Aorta (tissue), 5 donors: ENCODE measurements around the gene AANAT. TPM values are rescaled to one million over a fixed set of nuclear protein-coding genes. Genes with fewer than 3 reads are reported as not detected.

ENCODE experiments used
- ATAC-seq: fragments of 200-7000 bp; cut with Tn5 transposase; one replicate; pipeline ENCODE4 v1.9.1; 2022; ENCODE audit warnings: moderate library complexity; ENCODE audit not compliant: low FRiP score
- DNase-seq, 2 donors: peaks; one replicate each; pipeline ENCODE4 v3.0.0-alpha.2; 2020
- H3K27ac ChIP-seq, 2 donors: one replicate each; pipeline ENCODE4 v1.5.1; 2013; ENCODE audit warnings: low read length in 2 of 2, mild to moderate bottlenecking in 2 of 2, moderate library complexity in 2 of 2, control low read depth in 1 of 2, inconsistent platforms in 1 of 2, low read depth in 1 of 2
- H3K27me3 ChIP-seq, 2 donors: one replicate each; pipeline ENCODE4 v1.6.1; 2013; ENCODE audit warnings: control low read depth in 1 of 2, low read length in 1 of 2, mild to moderate bottlenecking in 1 of 2, moderate library complexity in 1 of 2; ENCODE audit not compliant: insufficient read depth in 2 of 2, control insufficient read depth in 1 of 2
- H3K36me3 ChIP-seq, 2 donors: one replicate each; pipeline ENCODE4 v1.6.1; 2013; ENCODE audit warnings: control low read depth in 1 of 2, low read length in 1 of 2, mild to moderate bottlenecking in 1 of 2; ENCODE audit not compliant: insufficient read depth in 2 of 2, control insufficient read depth in 1 of 2
- H3K4me1 ChIP-seq, 2 donors: one replicate each; pipeline ENCODE4 v1.6.1; 2013; ENCODE audit warnings: low read length in 2 of 2, control low read depth in 1 of 2, mild to moderate bottlenecking in 1 of 2, moderate library complexity in 1 of 2; ENCODE audit not compliant: insufficient read depth in 2 of 2, control insufficient read depth in 1 of 2
- H3K4me3 ChIP-seq, 2 donors: one replicate each; pipeline ENCODE4 v1.5.1; 2013; ENCODE audit warnings: low read length in 2 of 2, control low read depth in 1 of 2, mild to moderate bottlenecking in 1 of 2
- H3K9me3 ChIP-seq: one replicate; pipeline ENCODE4 v1.6.1; 2013; ENCODE audit warnings: mild to moderate bottlenecking, low read length; ENCODE audit not compliant: control insufficient read depth
- WGBS, 2 donors: extraction: QIAGEN DNeasy Blood & Tissue Kit; methylation state at CpG; one replicate each; pipeline ENCODE4 v1.1.7; 2013; 5-methylcytosine and 5-hydroxymethylcytosine counted together
- intact Hi-C, 2 donors: fragments of 100-400 bp; cut with DNase I; formaldehyde crosslinking; loops; one replicate each; pipeline versions ENCODE4 v1.14.2 to v1.15.0; 2022
- polyA plus RNA-seq, 2 donors: library from polyadenylated mRNA; stranded (reverse); fragments of 200-250 nt; gene quantifications; one replicate each; pipeline ENCODE4 v1.2.3, GENCODE V29; 2013
- total RNA-seq, 2 donors: library from RNA; stranded (reverse); fragmentation: NEBNext Ultra II Directional; extraction: Animal tissue kit (Norgen Biotek cat#: 25700); gene quantifications; one replicate each; pipeline ENCODE4 v1.2.1, GENCODE V29; 2021
- donor health status: healthy with polysubstance abuse.
- donor health status: Bipolar disorder and iron deficiency.
- donor health status: DM: no; HTN: no; CAD: no.
- donor health status: DM: no; HTN: no; CAD: no.
- donor health status: DM: yes; HTN: yes; CAD: no.

AANAT gene
- total and polyA plus RNA-seq, 4 donors, result not detected

DNA sequence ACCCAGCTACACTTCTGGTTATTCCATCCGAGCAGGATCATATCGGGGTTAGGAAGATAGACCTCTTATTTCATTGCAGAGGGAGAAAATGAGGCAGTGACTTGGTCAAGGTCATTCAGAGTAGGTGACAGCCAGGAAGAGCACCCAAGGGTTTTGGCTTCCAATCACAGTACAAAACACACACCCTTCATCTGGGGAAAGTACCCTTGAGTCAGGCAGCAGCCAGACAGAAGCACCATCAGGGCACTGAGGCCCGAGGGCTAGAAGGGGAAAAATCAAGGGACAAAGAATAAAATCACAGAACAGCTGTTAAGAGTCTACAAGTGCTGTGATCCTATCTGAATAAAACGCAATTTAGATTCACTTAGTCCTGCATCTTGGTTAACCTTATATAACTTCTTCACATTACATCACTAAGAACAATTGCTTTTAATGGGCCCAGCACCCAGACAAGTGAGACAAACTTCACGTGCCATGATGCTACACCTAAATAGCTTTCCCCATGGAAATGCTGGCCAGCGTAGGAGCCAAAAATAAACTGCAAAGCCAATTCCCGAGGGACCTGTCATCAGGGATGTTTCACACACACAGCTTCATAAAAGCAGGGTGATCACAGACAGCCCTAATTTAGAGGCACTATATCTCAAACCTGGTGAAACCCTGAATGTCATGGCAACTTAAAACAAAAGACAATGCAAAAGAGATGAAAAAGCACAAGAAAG, 19.3 kb upstream of the AANAT start:
- Histone ChIP-seq H3K4me1 (no peaks in the 10 kb centered on the region), H3K36me3 (no peaks in the 10 kb centered on the region), H3K27ac (no peak overlapping the region), H3K4me3 (no peak overlapping the region), H3K9me3 (no peaks in the 10 kb centered on the region), H3K27me3 (no peaks in the 10 kb centered on the region)
- intact Hi-C loops, result no loop called here
- WGBS, 2 donors, result 49 to 63% methylated on average over 7 of the region's 7 CpGs
- ATAC-seq (no peak), DNase-seq (no peak)

DNA sequence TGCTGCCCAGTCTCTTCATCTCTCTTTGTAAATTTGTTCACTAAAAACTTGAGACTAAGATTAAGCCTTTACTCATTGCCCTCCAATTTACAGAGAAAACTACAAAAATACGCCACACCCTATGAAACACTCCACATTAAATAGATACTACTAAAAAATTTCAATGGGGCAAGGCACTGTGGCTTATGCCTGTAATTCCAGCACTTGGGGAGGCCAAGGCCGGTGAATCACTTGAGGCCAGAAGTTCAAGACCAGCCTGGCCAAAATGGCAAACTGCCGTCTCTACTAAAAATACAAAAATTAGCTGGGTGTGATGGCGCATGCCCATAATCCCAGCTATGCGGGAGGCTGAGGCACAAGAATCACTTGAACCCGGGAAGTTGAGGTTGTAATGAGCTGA, 18.3 kb upstream of the AANAT start:
- WGBS, 2 donors, result 94 to 95% methylated on average over 6 of the region's 6 CpGs
- intact Hi-C loops, result no loop called here
- H3K27me3 ChIP-seq, result no peaks in the 10 kb centered on the region
- no peaks in the 10 kb centered on the region for H3K4me1 ChIP-seq
- ATAC-seq (no peak), DNase-seq (peak in 1 of 2 donors; percentile 42)
- no peak overlapping the region for H3K27ac ChIP-seq
- no peaks in the 10 kb centered on the region for H3K36me3 ChIP-seq
- no peaks in the 10 kb centered on the region for H3K9me3 ChIP-seq
- H3K4me3 ChIP-seq, result no peak overlapping the region

DNA sequence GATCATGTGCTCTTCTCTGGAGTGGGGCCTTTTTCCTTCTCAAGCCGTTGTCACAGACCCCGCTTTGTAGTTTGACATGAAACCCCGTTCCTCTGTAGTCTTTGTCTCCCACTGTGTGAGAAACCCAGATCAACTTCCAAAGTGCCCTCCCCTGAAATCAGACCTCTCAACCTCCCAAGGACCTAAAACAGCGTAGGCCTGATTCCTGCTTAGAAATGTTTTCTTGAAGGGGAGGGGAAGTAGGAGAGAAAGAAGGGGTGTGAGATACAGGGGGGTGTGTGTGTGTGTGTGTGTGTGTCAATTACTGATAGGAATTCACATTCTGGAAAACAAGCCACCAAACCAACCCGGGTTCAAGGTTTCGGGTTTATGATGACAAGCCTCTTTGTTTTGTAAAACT, 15.9 kb upstream of the AANAT start:
- H3K36me3 ChIP-seq, result no peaks in the 10 kb centered on the region
- ATAC-seq, result no peak
- H3K27ac ChIP-seq, result no peak overlapping the region
- H3K4me3 ChIP-seq, result no peak overlapping the region
- intact Hi-C loops, result no loop called here
- no peaks in the 10 kb centered on the region for H3K27me3 ChIP-seq
- H3K9me3 ChIP-seq, result no peaks in the 10 kb centered on the region
- WGBS, 2 donors, result 82 to 86% methylated on average over 6 of the region's 6 CpGs
- no peaks in the 10 kb centered on the region for H3K4me1 ChIP-seq
- no peak for DNase-seq

DNA sequence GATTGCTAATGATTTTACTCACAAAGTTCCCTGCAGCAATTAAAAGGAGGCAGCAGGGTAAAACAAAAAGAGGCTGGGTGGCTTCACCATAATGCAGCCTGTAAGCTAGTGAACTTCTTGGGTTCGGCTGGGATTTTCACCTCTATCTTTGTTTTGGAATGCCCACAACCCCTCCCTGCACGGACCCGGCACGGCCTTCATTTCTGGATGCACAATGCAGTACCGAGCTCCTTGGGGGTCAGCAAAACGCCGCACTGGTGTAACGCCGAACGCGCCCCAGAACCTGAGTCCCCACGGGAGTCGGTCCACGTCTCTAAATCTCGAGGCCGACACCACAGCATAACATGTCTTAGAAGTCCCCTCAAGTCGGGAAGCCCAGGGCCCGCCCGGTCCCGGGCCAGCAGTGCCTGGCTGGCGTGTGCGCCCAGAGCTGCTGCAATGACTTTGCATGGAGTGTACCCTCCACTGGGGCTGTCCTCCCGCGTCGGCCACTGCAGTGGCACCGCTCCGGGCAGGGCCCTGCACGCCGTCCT, 15.2 kb upstream of the AANAT start:
- H3K4me3 ChIP-seq, result peak overlapping the region; percentile 59 to 79
- ATAC-seq (peak; percentile 56), DNase-seq (peak; percentile 53 to 79)
- no peaks in the 10 kb centered on the region for H3K4me1 ChIP-seq
- H3K9me3 ChIP-seq, result no peaks in the 10 kb centered on the region
- 1 to 2% methylated on average over 29 of the region's 29 CpGs for WGBS, 2 donors
- intact Hi-C loops, result no loop called here
- no peaks in the 10 kb centered on the region for H3K36me3 ChIP-seq
- no peak overlapping the region for H3K27ac ChIP-seq
- H3K27me3 ChIP-seq, result no peaks in the 10 kb centered on the region

DNA sequence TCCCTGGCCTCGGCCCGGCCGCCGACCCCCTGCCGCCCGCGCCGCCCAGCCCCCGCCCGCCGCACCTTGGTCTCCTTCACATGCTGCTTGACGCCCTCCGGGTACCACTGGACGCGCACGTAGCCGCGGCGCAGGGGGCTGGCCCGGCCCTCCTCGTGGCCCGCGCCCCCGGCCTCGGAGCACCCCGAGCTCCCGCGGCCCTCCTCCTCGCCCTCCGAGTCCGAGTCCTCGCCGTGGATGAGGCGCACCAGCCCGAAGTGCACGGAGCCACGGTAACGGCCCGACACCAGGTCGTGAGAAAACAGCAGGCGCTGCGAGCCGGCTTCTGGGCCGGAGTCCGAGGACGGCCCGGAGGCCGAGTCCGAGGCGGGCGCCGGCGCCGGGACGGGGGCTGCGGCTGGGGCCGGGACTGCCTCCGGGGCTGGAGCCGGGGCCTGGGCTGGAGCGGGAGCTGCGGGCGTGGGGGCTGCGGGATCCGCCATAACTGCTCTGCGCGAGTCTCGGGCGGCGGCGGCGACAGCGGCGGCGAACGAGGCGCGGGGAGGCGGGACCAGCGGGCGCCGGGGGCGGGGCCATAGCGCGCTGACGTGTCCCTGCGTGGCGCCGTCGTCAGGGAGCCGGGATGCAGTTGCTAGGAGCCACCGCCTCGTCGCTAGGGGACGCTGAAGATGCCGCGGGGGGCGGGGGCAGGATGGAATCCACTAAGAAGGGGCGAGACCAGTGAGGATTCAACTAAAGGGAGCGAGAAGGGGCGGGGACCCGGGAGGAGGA, 14.6 kb upstream of the AANAT start, which contains the start of gene UBE2O:
TSS of gene UBE2O (minus strand) at position 493 of the 771 bp plus-strand sequence. CDS start at position 482, 11 bp downstream.
- peak; percentile 92 for ATAC-seq
- Histone ChIP-seq H3K27me3 (no peaks in the 10 kb centered on the region), H3K9me3 (no peaks in the 10 kb centered on the region), H3K36me3 (no peaks in the 10 kb centered on the region), H3K27ac (no peak within 1 kb of the TSS), H3K4me3 (peak within 1 kb of the TSS; percentile 59 to 79), H3K4me1 (no peaks in the 10 kb centered on the region)
- 1% methylated on average over 65 to 101 of the region's 101 CpGs for WGBS, 2 donors
- intact Hi-C loops, result no loop called here
- DNase-seq, result peak; percentile 92 to 97

DNA sequence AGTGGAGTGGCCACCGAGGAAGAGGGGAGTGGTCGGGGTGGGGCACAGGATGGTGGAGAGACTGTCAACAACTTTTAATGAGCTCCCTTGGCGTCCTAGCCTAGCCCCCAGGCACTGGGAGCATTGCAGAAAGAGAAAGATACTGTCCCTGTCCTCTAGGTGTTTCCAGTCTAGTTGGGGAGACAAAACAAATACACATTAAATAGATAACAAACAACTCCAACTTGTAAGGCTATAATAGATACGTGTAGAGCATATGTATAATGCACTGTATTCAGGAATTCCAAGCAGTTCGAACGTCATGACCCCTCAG, 14.0 kb upstream of the AANAT start:
- Histone ChIP-seq H3K27ac (no peak overlapping the region), H3K9me3 (no peaks in the 10 kb centered on the region), H3K4me1 (no peaks in the 10 kb centered on the region), H3K27me3 (no peaks in the 10 kb centered on the region), H3K36me3 (no peaks in the 10 kb centered on the region), H3K4me3 (no peak overlapping the region)
- intact Hi-C loops, result no loop called here
- no peak for DNase-seq
- WGBS, 2 donors, result 20 to 24% methylated on average over 6 of the region's 6 CpGs
- ATAC-seq, result no peak

DNA sequence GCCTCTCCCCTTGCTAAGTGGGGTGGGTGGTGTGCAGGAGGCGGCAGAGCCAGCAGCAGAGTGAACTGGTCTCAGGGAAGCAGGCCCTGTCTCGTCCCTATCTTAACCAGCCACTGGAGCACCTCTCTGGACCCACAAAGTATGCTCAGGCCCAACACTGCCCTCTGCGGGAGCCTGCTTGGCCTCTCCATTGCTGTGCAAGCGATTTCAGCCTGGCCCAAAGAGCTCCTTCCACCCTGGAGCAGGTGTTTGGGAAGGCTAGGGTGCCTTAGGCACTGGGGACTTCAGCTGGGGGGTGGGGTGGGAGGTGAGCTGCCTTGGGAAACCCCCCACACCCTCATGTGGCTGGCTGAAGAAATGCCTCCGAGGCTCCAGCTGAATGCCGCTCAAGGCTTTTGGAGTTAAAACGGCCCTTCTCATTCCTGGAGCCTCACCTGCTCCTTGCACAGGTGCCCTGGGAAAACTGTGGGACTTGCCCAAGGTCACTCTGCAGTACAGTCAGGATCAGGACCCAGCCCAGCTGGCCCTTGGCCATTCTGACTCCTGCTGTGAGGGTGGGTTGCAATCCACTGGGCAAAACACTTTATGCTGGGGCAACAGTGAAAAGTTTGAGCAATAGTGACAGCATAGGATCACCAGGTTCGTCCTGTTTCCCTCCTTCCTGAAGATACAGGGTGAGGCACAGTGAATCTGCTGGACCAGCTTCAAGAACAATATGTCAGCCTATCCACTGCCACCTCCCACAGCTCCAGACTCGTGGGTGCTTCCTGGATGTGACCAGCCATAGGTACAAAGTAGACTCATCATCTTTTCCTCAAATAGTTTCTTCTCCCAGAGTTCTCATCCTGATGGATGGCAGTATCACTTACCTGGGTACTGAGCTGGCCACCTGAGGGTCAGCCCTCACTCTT, 8.6 kb upstream of the AANAT start:
- ATAC-seq, result no peak
- Histone ChIP-seq H3K9me3 (no peaks in the 10 kb centered on the region), H3K4me1 (no peaks in the 10 kb centered on the region), H3K36me3 (no peaks in the 10 kb centered on the region), H3K27me3 (no peaks in the 10 kb centered on the region), H3K27ac (no peak overlapping the region), H3K4me3 (no peak overlapping the region)
- intact Hi-C loops, result no loop called here
- WGBS, 2 donors, result 65 to 66% methylated on average over 9 of the region's 9 CpGs
- DNase-seq, result no peak

DNA sequence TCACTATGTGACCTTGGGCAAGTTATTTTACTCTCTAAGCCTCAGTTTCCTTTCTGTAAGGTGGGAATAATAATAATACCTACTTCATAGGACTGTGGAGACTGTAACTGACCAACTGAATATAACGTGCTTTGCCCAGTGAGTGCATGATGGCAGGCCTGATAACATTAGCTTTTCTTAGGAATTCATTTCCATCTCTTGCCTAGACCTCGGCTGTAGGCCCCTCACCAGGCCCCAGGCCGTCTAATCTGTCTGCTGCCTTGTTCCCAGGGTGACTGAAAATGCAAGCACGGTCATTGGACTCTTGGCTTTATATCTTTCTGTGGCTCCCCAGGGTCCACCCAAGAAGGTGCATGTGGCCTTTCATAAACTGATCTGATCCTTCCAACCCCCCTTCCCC, 7.7 kb upstream of the AANAT start:
- Histone ChIP-seq H3K4me1 (no peaks in the 10 kb centered on the region), H3K27me3 (no peaks in the 10 kb centered on the region), H3K36me3 (no peaks in the 10 kb centered on the region), H3K4me3 (no peak overlapping the region), H3K27ac (no peak overlapping the region), H3K9me3 (no peaks in the 10 kb centered on the region)
- ATAC-seq (no peak), DNase-seq (no peak)
- 80 to 87% methylated on average over 4 of the region's 4 CpGs for WGBS, 2 donors
- intact Hi-C loops, result loop anchor here in 1 of 2 donors (10.0 kb wide), 1 partner anchor 45 kb away; no protein-coding TSS in a partner anchor
